SU-DHL-6 (cell line): ENCODE measurements around the gene NSD1.

Experiments used
- H2AFZ ChIP-seq: fragments of 200-600 bp; sonication (generic); 2 replicates; pipeline ENCODE4 v1.6.1; 2014; ENCODE audit warnings: low read depth, mild to moderate bottlenecking, moderate library complexity, mixed read lengths, antibody characterized with exemption, low read length; ENCODE audit not compliant: severe bottlenecking
- H3F3A ChIP-seq: fragments of 200-600 bp; shearing (Covaris generic); 2 replicates; pipeline ENCODE4 v1.6.0; 2016; ENCODE audit warnings: antibody characterized with exemption, mild to moderate bottlenecking; ENCODE audit not compliant: insufficient read depth
- H3K27ac ChIP-seq: fragments of 200-600 bp; sonication (generic); 2 replicates; pipeline ENCODE4 v1.5.1; 2016; ENCODE audit warnings: low read depth, mild to moderate bottlenecking, low read length, moderate library complexity, mixed read lengths
- H3K27me3 ChIP-seq: fragments of 200-600 bp; sonication (generic), shearing (Covaris generic); 2 replicates; pipeline ENCODE4 v1.6.0; 2014; ENCODE audit warnings: mild to moderate bottlenecking, low read length
- H3K36me3 ChIP-seq: fragments of 200-600 bp; sonication (generic); 2 replicates; pipeline ENCODE4 v1.6.1; 2014; ENCODE audit warnings: mild to moderate bottlenecking, low read length, mixed read lengths
- H3K4me2 ChIP-seq: fragments of 300-600, 200-600 bp; shearing (Covaris generic), sonication (generic); 2 replicates; pipeline ENCODE4 v1.6.0; 2014; ENCODE audit warnings: low read length, low read depth, mild to moderate bottlenecking; ENCODE audit not compliant: poor library complexity, severe bottlenecking
- H3K4me3 ChIP-seq: fragments of 200-600 bp; sonication (generic); 2 replicates; pipeline ENCODE4 v1.5.1; 2014; ENCODE audit warnings: antibody characterized with exemption, low read length, mild to moderate bottlenecking, mixed read lengths; ENCODE audit not compliant: insufficient read depth, poor library complexity, severe bottlenecking
- H3K79me2 ChIP-seq: fragments of 200-600 bp; sonication (generic); 2 replicates; pipeline ENCODE4 v1.6.1; 2014; ENCODE audit warnings: mild to moderate bottlenecking, low read length, moderate library complexity; ENCODE audit not compliant: insufficient read depth
- H3K9ac ChIP-seq: fragments of 200-600 bp; sonication (generic); 2 replicates; pipeline ENCODE4 v1.7.0; 2014; ENCODE audit warnings: mild to moderate bottlenecking, low read length
- H3K9me2 ChIP-seq: fragments of 200-600 bp; sonication (generic); replicated peaks from 2 replicates; pipeline ENCODE4 v1.6.1; 2014; ENCODE audit warnings: low read length; ENCODE audit not compliant: insufficient read depth
- H3K9me3 ChIP-seq: fragments of 200-600 bp; sonication (generic); 2 replicates; pipeline ENCODE4 v1.6.1; 2014; ENCODE audit warnings: low read length, mixed read lengths; ENCODE audit not compliant: insufficient read depth
- H4K20me1 ChIP-seq: fragments of 200-600 bp; sonication (generic); 2 replicates; pipeline ENCODE4 v1.6.1; 2014; ENCODE audit warnings: low read depth, mild to moderate bottlenecking, antibody characterized with exemption, low read length, moderate library complexity, mixed read lengths
- EZH2phosphoT487 ChIP-seq: fragments of 200-600 bp; sonication (generic), shearing (Covaris generic); conservative IDR thresholded peaks from 2 replicates; pipeline ENCODE4 v1.6.1; 2018; ENCODE audit warnings: mild to moderate bottlenecking, antibody characterized with exemption, low read length, moderate library complexity, mixed read lengths
- TF ChIP-seq, protein P1 (sequence below): fragments of 200-600 bp; sonication (generic); IDR thresholded peaks from one replicate; pipeline ENCODE4 v1.5.1; 2017; ENCODE audit warnings: antibody characterized with exemption, mild to moderate bottlenecking, low read length, moderate library complexity; ENCODE audit not compliant: insufficient read depth, poor library complexity, severe bottlenecking

NSD1 gene, protein sequence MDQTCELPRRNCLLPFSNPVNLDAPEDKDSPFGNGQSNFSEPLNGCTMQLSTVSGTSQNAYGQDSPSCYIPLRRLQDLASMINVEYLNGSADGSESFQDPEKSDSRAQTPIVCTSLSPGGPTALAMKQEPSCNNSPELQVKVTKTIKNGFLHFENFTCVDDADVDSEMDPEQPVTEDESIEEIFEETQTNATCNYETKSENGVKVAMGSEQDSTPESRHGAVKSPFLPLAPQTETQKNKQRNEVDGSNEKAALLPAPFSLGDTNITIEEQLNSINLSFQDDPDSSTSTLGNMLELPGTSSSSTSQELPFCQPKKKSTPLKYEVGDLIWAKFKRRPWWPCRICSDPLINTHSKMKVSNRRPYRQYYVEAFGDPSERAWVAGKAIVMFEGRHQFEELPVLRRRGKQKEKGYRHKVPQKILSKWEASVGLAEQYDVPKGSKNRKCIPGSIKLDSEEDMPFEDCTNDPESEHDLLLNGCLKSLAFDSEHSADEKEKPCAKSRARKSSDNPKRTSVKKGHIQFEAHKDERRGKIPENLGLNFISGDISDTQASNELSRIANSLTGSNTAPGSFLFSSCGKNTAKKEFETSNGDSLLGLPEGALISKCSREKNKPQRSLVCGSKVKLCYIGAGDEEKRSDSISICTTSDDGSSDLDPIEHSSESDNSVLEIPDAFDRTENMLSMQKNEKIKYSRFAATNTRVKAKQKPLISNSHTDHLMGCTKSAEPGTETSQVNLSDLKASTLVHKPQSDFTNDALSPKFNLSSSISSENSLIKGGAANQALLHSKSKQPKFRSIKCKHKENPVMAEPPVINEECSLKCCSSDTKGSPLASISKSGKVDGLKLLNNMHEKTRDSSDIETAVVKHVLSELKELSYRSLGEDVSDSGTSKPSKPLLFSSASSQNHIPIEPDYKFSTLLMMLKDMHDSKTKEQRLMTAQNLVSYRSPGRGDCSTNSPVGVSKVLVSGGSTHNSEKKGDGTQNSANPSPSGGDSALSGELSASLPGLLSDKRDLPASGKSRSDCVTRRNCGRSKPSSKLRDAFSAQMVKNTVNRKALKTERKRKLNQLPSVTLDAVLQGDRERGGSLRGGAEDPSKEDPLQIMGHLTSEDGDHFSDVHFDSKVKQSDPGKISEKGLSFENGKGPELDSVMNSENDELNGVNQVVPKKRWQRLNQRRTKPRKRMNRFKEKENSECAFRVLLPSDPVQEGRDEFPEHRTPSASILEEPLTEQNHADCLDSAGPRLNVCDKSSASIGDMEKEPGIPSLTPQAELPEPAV (N-terminal part only)

DNA sequence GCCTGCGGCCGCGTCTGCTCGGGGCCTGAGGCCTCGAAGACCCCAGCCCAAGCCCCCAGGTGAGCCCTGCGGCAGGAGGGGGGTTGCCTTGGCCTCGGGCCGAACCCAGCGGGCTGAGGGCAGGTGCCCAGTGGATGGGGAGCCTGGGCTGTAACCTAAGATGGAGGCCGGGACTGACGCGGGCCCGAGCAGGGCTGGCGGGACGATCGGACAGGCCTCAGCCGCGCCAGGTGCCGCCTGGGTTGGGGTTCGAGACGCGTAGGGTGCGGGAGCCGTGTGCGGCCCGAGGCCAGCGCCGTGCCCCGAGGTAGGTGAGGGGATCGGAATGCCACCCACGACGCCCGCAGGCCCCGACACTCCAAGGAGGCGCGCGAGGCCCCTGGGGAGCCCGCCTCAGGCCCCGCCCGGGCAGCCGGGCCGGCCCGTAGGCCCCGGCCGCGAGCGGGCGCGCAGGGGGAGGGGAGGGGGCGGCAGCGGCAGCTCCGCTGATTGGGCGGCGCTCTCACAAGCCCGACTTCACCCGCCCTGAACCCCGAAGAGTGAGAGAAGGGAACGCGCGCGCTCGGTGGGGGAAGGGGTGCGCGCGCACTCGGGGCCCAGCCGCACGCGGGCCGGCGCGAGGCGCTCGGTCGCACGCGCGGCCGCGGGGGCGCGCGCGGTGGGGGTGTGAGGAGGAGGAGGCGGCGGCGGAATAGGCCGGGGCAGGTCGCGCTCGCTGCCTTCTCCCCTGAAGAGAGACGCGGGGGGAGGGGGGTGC, at the start of gene NSD1:
Gene NSD1, plus strand, starts transcription at position 678 of the 757 bp plus-strand sequence. CDS start 1,331 bp downstream, outside the sequence.
- H3K4me3 ChIP-seq, result peak within 1 kb of the TSS; percentile 73
- H3K36me3 ChIP-seq, result peaks cover 23% of the 10 kb centered on the region
- H3F3A ChIP-seq, result peaks cover 60% of the 10 kb centered on the region
- H3K4me2 ChIP-seq, result peak within 1 kb of the TSS; percentile 89
- H3K9me3 ChIP-seq, result no peaks in the 10 kb centered on the region
- H4K20me1 ChIP-seq, result no peaks in the 10 kb centered on the region
- no peaks in the 10 kb centered on the region for H3K27me3 ChIP-seq
- no peak for TF ChIP-seq EZH2phosphoT487
- TF ChIP-seq, protein P1, sequence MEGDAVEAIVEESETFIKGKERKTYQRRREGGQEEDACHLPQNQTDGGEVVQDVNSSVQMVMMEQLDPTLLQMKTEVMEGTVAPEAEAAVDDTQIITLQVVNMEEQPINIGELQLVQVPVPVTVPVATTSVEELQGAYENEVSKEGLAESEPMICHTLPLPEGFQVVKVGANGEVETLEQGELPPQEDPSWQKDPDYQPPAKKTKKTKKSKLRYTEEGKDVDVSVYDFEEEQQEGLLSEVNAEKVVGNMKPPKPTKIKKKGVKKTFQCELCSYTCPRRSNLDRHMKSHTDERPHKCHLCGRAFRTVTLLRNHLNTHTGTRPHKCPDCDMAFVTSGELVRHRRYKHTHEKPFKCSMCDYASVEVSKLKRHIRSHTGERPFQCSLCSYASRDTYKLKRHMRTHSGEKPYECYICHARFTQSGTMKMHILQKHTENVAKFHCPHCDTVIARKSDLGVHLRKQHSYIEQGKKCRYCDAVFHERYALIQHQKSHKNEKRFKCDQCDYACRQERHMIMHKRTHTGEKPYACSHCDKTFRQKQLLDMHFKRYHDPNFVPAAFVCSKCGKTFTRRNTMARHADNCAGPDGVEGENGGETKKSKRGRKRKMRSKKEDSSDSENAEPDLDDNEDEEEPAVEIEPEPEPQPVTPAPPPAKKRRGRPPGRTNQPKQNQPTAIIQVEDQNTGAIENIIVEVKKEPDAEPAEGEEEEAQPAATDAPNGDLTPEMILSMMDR, result no peak
- H3K27ac ChIP-seq, result peak within 1 kb of the TSS; percentile 86
- H3K9me2 ChIP-seq, result no peaks in the 10 kb centered on the region
- H3K79me2 ChIP-seq, result peaks cover 40% of the 10 kb centered on the region
- peak within 1 kb of the TSS; percentile 90 for H3K9ac ChIP-seq
- H2AFZ ChIP-seq, result peak within 1 kb of the TSS; percentile 27

DNA sequence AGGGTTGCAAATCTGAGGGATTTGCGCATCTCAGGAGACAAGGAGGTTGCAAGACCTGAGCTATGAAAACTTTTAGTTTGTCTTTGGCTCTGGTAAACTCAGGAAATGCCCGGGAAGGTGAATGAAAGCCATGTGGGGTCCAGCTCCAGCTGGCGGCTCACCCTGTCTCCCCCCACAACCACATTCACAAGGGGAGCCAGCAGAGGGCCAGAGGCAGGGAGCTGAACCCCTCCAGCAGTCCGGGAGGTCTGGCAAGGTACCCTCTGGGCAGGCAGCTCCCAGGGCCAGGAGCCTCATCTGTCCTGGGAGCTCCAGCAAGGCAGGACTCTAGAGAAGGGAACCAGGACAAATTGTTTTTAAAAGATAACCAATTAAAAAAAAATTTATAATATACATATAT, 49.4 kb upstream of the NSD1 start:
- H3K4me2 ChIP-seq, result no peak overlapping the region
- no peak overlapping the region for H3K4me3 ChIP-seq
- H3K27ac ChIP-seq, result no peak overlapping the region
- TF ChIP-seq, protein P1, result no peak
- no peak overlapping the region for H2AFZ ChIP-seq
- no peaks in the 10 kb centered on the region for H3K9me3 ChIP-seq
- peaks cover 13% of the 10 kb centered on the region for H3F3A ChIP-seq
- H3K9me2 ChIP-seq, result no peaks in the 10 kb centered on the region
- no peaks in the 10 kb centered on the region for H4K20me1 ChIP-seq
- no peaks in the 10 kb centered on the region for H3K27me3 ChIP-seq
- no peak overlapping the region for H3K9ac ChIP-seq
- H3K36me3 ChIP-seq, result no peaks in the 10 kb centered on the region
- H3K79me2 ChIP-seq, result no peaks in the 10 kb centered on the region

DNA sequence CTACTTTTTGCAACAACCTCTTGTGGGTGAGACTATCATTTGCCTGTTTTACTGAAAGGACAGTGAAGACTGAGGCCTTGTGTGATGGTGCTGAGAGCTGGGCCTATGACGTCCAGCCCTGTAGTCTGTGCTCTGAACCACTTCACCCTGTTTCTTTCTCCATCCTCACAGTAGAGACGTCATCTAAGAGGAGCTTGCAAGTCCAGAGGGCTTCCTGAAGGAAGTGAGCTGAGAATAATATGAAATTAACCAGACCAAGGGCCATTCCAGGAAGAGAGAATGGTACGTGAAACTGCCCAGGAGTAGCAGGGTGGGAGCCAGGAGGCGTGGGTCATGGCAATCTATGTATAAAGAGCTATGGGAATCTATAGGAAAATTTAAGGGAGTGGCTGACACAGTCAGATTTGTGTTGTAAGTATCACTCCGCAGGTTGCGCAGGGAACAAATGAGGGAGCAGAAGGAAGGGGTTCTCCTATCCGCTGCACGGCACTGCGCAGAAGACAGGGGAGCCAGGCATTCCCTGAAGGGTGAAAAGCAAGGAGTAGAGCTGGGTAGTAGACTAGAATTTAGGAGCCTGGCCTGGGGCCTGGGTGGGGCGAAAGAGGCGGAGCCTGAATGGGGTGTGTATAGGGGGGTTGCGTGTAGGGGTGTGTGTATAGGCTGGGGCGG, 47.5 kb upstream of the NSD1 start:
- Histone ChIP-seq H3F3A (peaks cover 13% of the 10 kb centered on the region), H3K9me2 (no peaks in the 10 kb centered on the region), H3K27me3 (no peaks in the 10 kb centered on the region), H3K79me2 (no peaks in the 10 kb centered on the region), H3K9me3 (no peaks in the 10 kb centered on the region), H2AFZ (peak overlapping the region; percentile 7), H3K4me3 (no peak overlapping the region), H3K9ac (no peak overlapping the region), H3K36me3 (no peaks in the 10 kb centered on the region), H3K4me2 (no peak overlapping the region), H3K27ac (peak overlapping the region; percentile 14; the same call in 1 of the 2 replicates), H4K20me1 (no peaks in the 10 kb centered on the region)
- TF ChIP-seq, protein P1, result no peak
- no peak for TF ChIP-seq EZH2phosphoT487
